GM12891 (cell line): ENCODE results near the gene SMURF2.

Experiments used
- POLR2A ChIP-seq: IDR thresholded peaks from 2 replicates; pipeline ENCODE4 v1.6.1; 2011; ENCODE audit warnings: low read depth, low read length, control low read depth
- POLR2AphosphoS5 ChIP-seq: IDR thresholded peaks from 2 replicates; pipeline ENCODE4 v1.6.1; 2011; ENCODE audit warnings: low read depth, low read length, control low read depth
- TAF1 ChIP-seq: IDR thresholded peaks from 2 replicates; pipeline ENCODE4 v1.6.1; 2011; ENCODE audit warnings: low read depth, low read length, control low read depth

DNA sequence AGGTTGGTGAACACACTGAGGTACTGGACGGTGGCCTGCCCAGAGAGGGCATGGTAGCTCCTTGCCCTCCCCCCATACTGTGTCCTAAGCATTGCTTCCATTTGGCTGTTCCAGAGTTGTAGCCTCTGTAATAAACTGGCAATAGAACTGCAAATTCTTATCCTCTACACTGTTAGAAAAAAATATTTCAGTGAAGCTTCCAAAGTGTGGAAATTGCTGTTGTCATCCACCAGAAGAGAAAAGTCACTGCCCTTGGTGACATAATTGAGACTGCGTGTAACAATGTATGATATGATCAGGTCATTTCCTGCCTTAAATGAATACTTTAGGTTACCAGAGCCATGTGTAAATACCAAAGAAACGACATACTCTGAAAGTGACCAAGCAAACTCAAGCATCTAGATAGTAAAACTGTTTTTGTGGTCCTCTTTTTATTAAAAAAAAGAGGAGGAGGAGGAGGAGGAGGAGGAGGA, 89.4 kb downstream of the SMURF2 start:
- no peak for TF ChIP-seq POLR2AphosphoS5
- TF ChIP-seq POLR2A, result no peak
- no peak for TF ChIP-seq TAF1
